KMS-11 (cell line): ENCODE results near the gene UBE2E1.
"Not testable (repeated sequence)": the region's sequence is repeated elsewhere in the genome, so short reads cannot be mapped to it uniquely, and the experiment has no call there.

Source experiments
- H2AFZ ChIP-seq: fragments of 200-600 bp; sonication (generic); 2 replicates; pipeline ENCODE4 v1.6.1; 2016; ENCODE audit warnings: antibody characterized with exemption, mixed run types, low read depth
- H3K27ac ChIP-seq: fragments of 200-600 bp; sonication (generic); 2 replicates; pipeline ENCODE4 v1.6.1; 2016; ENCODE audit warnings: mild to moderate bottlenecking, mixed run types
- H3K27me3 ChIP-seq: fragments of 200-600 bp; sonication (generic); 2 replicates; pipeline ENCODE4 v1.6.1; 2017; ENCODE audit warnings: mild to moderate bottlenecking, low read depth, mixed run types, moderate library complexity; ENCODE audit not compliant: insufficient read depth
- H3K36me3 ChIP-seq: fragments of 200-600 bp; sonication (generic); 2 replicates; pipeline ENCODE4 v1.6.1; 2017; ENCODE audit warnings: mild to moderate bottlenecking, mixed run types; ENCODE audit not compliant: insufficient read depth
- H3K4me1 ChIP-seq: fragments of 200-600 bp; sonication (generic); 2 replicates; pipeline ENCODE4 v1.6.1; 2016; ENCODE audit warnings: mild to moderate bottlenecking, low read depth, mixed run types; ENCODE audit not compliant: poor library complexity, severe bottlenecking
- H3K4me2 ChIP-seq: fragments of 200-600 bp; sonication (generic); 2 replicates; pipeline ENCODE4 v1.7.0; 2016; ENCODE audit warnings: mild to moderate bottlenecking, mixed run types
- H3K4me3 ChIP-seq: fragments of 200-600 bp; sonication (generic); IDR thresholded peaks from 2 replicates; pipeline ENCODE4 v1.6.1; 2017; ENCODE audit warnings: low read depth, low read length, mixed read lengths; ENCODE audit not compliant: insufficient read depth
- H3K79me2 ChIP-seq: fragments of 200-600 bp; sonication (generic); 2 replicates; pipeline ENCODE4 v1.6.1; 2016; ENCODE audit warnings: low read depth, mixed run types; ENCODE audit not compliant: insufficient read depth
- H3K9ac ChIP-seq: fragments of 200-600 bp; sonication (generic); 2 replicates; pipeline ENCODE4 v1.6.1; 2016; ENCODE audit warnings: mild to moderate bottlenecking, mixed run types
- H4K20me1 ChIP-seq: fragments of 200-600 bp; sonication (generic); 2 replicates; pipeline ENCODE4 v1.6.1; 2016; ENCODE audit warnings: mild to moderate bottlenecking, mixed run types; ENCODE audit not compliant: insufficient read depth
- TF ChIP-seq, protein P1 (sequence below): fragments of 200-600 bp; sonication (generic); conservative IDR thresholded peaks from 2 replicates; pipeline ENCODE4 v1.6.1; 2017; ENCODE audit warnings: low read depth, mild to moderate bottlenecking, antibody characterized with exemption, low read length, moderate library complexity, mixed read lengths

Gene UBE2E1

DNA sequence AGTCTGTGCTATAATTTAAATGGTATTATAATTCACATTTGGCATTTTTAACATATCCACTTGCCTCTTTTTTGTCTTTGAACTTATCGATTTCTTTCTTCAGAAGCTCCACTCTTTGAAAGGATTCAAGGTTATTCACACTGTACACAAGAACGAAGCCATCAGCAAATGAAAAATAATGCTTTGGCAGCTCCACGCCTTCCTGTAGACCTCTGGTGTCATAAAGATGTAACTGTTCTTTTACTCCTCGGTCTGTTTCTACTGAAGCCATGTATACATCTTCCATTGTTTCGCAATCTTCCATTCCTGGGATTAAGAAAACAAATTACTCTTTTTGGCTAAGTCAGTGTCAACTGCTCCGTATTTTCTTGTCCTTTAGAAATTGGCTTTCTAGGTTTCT is 95.0 kb downstream of the UBE2E1 start:
- Histone ChIP-seq H2AFZ (no peak overlapping the region), H3K27ac (no peak overlapping the region), H3K79me2 (no peaks in the 10 kb centered on the region), H3K36me3 (no peaks in the 10 kb centered on the region), H3K4me1 (no peaks in the 10 kb centered on the region), H3K9ac (no peak overlapping the region), H3K27me3 (no peaks in the 10 kb centered on the region), H3K4me2 (no peak overlapping the region), H3K4me3 (no peak overlapping the region), H4K20me1 (no peaks in the 10 kb centered on the region)
- TF ChIP-seq, protein P1, sequence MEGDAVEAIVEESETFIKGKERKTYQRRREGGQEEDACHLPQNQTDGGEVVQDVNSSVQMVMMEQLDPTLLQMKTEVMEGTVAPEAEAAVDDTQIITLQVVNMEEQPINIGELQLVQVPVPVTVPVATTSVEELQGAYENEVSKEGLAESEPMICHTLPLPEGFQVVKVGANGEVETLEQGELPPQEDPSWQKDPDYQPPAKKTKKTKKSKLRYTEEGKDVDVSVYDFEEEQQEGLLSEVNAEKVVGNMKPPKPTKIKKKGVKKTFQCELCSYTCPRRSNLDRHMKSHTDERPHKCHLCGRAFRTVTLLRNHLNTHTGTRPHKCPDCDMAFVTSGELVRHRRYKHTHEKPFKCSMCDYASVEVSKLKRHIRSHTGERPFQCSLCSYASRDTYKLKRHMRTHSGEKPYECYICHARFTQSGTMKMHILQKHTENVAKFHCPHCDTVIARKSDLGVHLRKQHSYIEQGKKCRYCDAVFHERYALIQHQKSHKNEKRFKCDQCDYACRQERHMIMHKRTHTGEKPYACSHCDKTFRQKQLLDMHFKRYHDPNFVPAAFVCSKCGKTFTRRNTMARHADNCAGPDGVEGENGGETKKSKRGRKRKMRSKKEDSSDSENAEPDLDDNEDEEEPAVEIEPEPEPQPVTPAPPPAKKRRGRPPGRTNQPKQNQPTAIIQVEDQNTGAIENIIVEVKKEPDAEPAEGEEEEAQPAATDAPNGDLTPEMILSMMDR: no peak

DNA sequence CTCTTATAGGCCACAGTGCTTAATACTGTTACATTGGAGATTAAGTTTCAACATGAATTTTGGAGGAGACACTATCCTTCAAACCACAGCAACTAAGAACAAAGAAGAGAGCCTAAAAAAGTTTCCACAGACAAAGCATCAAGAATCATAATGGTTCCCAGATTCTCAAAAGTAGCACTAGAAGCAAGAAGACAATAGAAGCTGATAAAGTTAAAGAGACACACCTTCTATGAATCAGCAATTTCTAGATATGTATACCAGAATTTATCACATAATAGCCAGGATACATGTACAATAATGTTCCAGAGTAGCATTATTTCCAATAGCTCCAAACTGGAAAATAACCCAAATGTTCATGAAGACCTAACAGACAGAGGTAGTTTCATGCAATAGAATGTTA is 98.8 kb downstream of the UBE2E1 start:
- H3K36me3 ChIP-seq: no peaks in the 10 kb centered on the region
- H3K27ac ChIP-seq: no peak overlapping the region
- H3K27me3 ChIP-seq: no peaks in the 10 kb centered on the region
- no peaks in the 10 kb centered on the region for H3K79me2 ChIP-seq
- no peaks in the 10 kb centered on the region for H3K4me1 ChIP-seq
- H3K4me2 ChIP-seq: no peak overlapping the region
- TF ChIP-seq, protein P1: no peak
- H2AFZ ChIP-seq: no peak overlapping the region
- H4K20me1 ChIP-seq: no peaks in the 10 kb centered on the region
- H3K4me3 ChIP-seq: no peak overlapping the region
- H3K9ac ChIP-seq: no peak overlapping the region

DNA sequence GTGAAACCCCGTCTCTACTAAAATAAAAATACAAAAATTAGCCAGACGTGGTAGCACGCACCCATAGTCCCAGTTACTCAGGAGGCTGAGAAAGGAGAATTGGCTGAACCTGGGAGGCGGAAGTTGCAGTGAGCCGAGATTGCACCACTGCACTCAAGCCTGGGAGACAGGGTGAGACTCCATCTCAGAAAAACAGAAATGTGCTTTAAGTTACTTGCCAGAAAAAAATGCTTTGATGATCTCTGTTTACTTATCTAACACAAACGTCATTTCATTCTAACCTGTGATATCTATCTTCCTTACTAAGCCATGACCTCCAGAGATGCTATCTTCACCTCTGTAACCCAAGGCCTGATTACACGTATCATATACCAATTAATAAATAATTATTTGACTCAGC is 103.6 kb downstream of the UBE2E1 start:
- Histone ChIP-seq H3K36me3 (no peaks in the 10 kb centered on the region), H3K4me3 (no peak overlapping the region), H3K27ac (no peak overlapping the region), H4K20me1 (no peaks in the 10 kb centered on the region), H3K79me2 (no peaks in the 10 kb centered on the region), H3K27me3 (no peaks in the 10 kb centered on the region), H2AFZ (no peak overlapping the region), H3K9ac (no peak overlapping the region), H3K4me2 (no peak overlapping the region), H3K4me1 (peaks cover 14% of the 10 kb centered on the region)
- TF ChIP-seq, protein P1: no peak

DNA sequence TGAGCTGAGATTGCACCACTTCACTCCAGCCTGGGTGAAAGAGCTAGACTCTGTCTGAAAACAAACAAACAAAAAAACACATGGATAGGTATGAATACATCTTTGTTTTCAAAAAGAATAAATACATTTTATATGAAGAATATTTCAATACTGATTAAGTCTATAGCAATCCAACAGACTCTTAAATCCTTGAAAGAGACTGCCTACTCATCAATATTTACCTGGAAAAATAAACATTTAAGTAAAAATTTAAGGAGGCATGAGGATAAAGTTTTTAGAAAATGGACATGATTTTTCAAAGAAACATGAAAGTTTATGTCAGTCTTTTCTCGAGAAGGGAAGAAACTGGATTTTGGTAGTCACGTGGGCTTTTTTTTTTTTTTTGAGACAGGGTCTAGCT is 105.6 kb downstream of the UBE2E1 start:
- no peak overlapping the region for H3K9ac ChIP-seq
- TF ChIP-seq, protein P1: no peak
- H2AFZ ChIP-seq: no peak overlapping the region
- no peaks in the 10 kb centered on the region for H3K27me3 ChIP-seq
- H3K4me1 ChIP-seq: peaks cover 26% of the 10 kb centered on the region
- H3K27ac ChIP-seq: no peak overlapping the region
- H3K4me2 ChIP-seq: no peak overlapping the region
- H3K79me2 ChIP-seq: no peaks in the 10 kb centered on the region
- H4K20me1 ChIP-seq: no peaks in the 10 kb centered on the region
- no peaks in the 10 kb centered on the region for H3K36me3 ChIP-seq
- no peak overlapping the region for H3K4me3 ChIP-seq

DNA sequence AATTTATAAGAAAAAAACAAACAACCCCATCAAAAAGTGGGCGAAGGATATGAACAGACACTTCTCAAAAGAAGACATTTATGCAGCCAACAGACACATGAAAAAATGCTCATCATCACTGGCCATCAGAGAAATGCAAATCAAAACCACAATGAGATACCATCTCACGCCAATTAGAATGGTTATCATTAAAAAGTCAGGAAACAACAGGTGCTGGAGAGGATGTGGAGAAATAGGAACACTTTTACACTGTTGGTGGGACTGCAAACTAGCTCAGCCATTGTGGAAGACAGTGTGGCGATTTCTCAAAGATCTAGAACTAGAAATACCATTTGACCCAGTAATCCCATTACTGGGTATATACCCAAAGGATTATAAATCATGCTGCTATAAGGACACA is 106.6 kb downstream of the UBE2E1 start:
- not testable (repeated sequence) for H3K36me3 ChIP-seq, H3K4me2 ChIP-seq, H4K20me1 ChIP-seq, H3K27me3 ChIP-seq, H3K79me2 ChIP-seq, H3K4me3 ChIP-seq, H3K27ac ChIP-seq, H2AFZ ChIP-seq, H3K9ac ChIP-seq
- peaks cover 26% of the 10 kb centered on the region for H3K4me1 ChIP-seq
